K562 (cell line): ENCODE measurements around the gene PLXNB1. TPM values are rescaled to one million over a fixed set of nuclear protein-coding genes. Genes with fewer than 3 reads are reported as not detected.

Source experiments
- ARHGAP35 ChIP-seq: fragments of 450-650 bp; IDR thresholded peaks from 2 replicates; pipeline ENCODE4 v1.6.1; 2018; ENCODE audit not compliant: partially characterized antibody
- ARNT ChIP-seq, 2 experiments: fragments of 450-650 bp; IDR thresholded peaks; 2 replicates each; pipeline ENCODE4 v1.6.1; 2016; ENCODE audit warnings: mild to moderate bottlenecking in 1 of 2
- ATF1 ChIP-seq, 2 experiments: fragments of 450-650 bp in 1 of 2; IDR thresholded peaks; 2 replicates each; pipeline ENCODE4 v1.6.1; 2016; ENCODE audit warnings: missing compliant biosample characterization in 1 of 2, missing genetic modification characterization in 1 of 2
- ATF6 ChIP-seq: sonication (generic); formaldehyde crosslinking; IDR thresholded peaks from 2 replicates; pipeline ENCODE4 v1.4.0; 2020; ENCODE audit warnings: mild to moderate bottlenecking, missing genetic modification reagents
- BHLHE40 ChIP-seq: IDR thresholded peaks from 2 replicates; pipeline ENCODE4 v1.6.1; 2011; ENCODE audit warnings: low read length, improper control_type of control experiment
- ETV5 ChIP-seq: sonication (generic); formaldehyde crosslinking; IDR thresholded peaks from 2 replicates; pipeline ENCODE4 v1.4.0; 2020; ENCODE audit warnings: low read depth, mild to moderate bottlenecking, missing genetic modification reagents
- GATAD2A ChIP-seq: fragments of 450-650 bp; IDR thresholded peaks from 2 replicates; pipeline ENCODE4 v1.6.1; 2017
- KDM5B ChIP-seq: fragments of 200-600 bp; sonication (generic); IDR thresholded peaks from 2 replicates; pipeline ENCODE4 v1.6.1; 2012; ENCODE audit warnings: low read depth, mild to moderate bottlenecking, moderate library complexity, low read length, control low read depth, inconsistent platforms; ENCODE audit not compliant: insufficient replicate concordance
- NELFE ChIP-seq: IDR thresholded peaks from 2 replicates; pipeline ENCODE4 v1.6.1; 2011; ENCODE audit warnings: mild to moderate bottlenecking; ENCODE audit not compliant: insufficient read depth, insufficient read length
- NFYB ChIP-seq: IDR thresholded peaks from 2 replicates; pipeline ENCODE4 v1.6.1; 2011; ENCODE audit warnings: mild to moderate bottlenecking, moderate library complexity; ENCODE audit not compliant: insufficient read length; ENCODE audit errors: extremely low read depth
- PTBP1 ChIP-seq: fragments of 200-400 bp; formaldehyde crosslinking; IDR thresholded peaks from 2 replicates; pipeline ENCODE4 v1.6.1; 2017; ENCODE audit warnings: low read depth, low read length
- RUNX1 ChIP-seq: sonication (generic); IDR thresholded peaks from 2 replicates; pipeline ENCODE4 v1.6.1; 2016; ENCODE audit warnings: antibody characterized with exemption, low read depth
- TRIM24 ChIP-seq, 2 experiments: fragments of 450-650 bp; IDR thresholded peaks; 2 replicates each; pipeline ENCODE4 v1.6.1; 2016
- ZBED1 ChIP-seq: IDR thresholded peaks from 2 replicates; pipeline ENCODE4 v1.6.1; 2014
- ZNF146 ChIP-seq: IDR thresholded peaks from one replicate; pipeline ENCODE4 v1.6.1; 2018; ENCODE audit warnings: missing compliant biosample characterization; ENCODE audit not compliant: unreplicated experiment
- ZNF165 ChIP-seq: fragments of 250-450 bp; sonication (Bioruptor Pico); IDR thresholded peaks from 2 replicates; pipeline ENCODE4 v1.4.0; 2020; ENCODE audit warnings: borderline replicate concordance
- ZNF445 ChIP-seq: fragments of 250-450 bp; sonication (Bioruptor Pico); IDR thresholded peaks from 2 replicates; pipeline ENCODE4 v1.4.0; 2020; ENCODE audit warnings: low read depth, mild to moderate bottlenecking, moderate library complexity
- ZNF764 ChIP-seq: fragments of 250-450 bp; sonication (Bioruptor Pico); IDR thresholded peaks from 2 replicates; pipeline ENCODE4 v1.4.0; 2020; ENCODE audit warnings: low read depth, mild to moderate bottlenecking, moderate library complexity
- ZSCAN29 ChIP-seq: fragments of 450-650 bp; IDR thresholded peaks from 2 replicates; pipeline ENCODE4 v1.6.1; 2017
- ZSCAN32 ChIP-seq: fragments of 450-650 bp; formaldehyde crosslinking; IDR thresholded peaks from 2 replicates; pipeline ENCODE4 v1.4.0; 2020; ENCODE audit warnings: mild to moderate bottlenecking, moderate library complexity
- polyA plus RNA-seq, 8 experiments: library from polyadenylated mRNA; depleted of rRNA in 4 of 8; stranded (reverse) in 5 of 8; unstranded in 3 of 8; fragments of >200 nt; fragmentation: Nextera tagmentation in 2 of 8; fragmentation: Illumina TruSeq in 1 of 8; extraction: Ambion mirVana in 2 of 8; extraction: Trizol in 1 of 8; gene quantifications; 2 replicates each; pipeline versions ENCODE4 v1.2.1 to v1.2.3, GENCODE V29; 2011 to 2014; ENCODE audit warnings: inconsistent platforms in 1 of 8, missing spikeins in 1 of 8
- total RNA-seq, 7 experiments: library from RNA; depleted of rRNA in 6 of 7; stranded (reverse); fragments of >200 nt in 6 of 7; fragmentation: Illumina TruSeq in 2 of 7; extraction: Trizol in 2 of 7; gene quantifications; 2 replicates each; pipeline versions ENCODE4 v1.2.1 to v1.2.3, GENCODE V29; 2011 to 2021; ENCODE audit warnings: low replicate concordance in 1 of 7
- TF ChIP-seq, protein P1 (sequence below): fragments of 450-650 bp; IDR thresholded peaks from 2 replicates; pipeline ENCODE4 v1.7.0; 2016; ENCODE audit warnings: borderline replicate concordance
- TF ChIP-seq, protein P2 (sequence below), 2 experiments: fragments of 200-800 bp in 1 of 2; sonication (Bioruptor generic) in 1 of 2; sonication (generic) in 1 of 2; formaldehyde crosslinking in 1 of 2; IDR thresholded peaks in 1 of 2; conservative IDR thresholded peaks in 1 of 2; 2 replicates each; pipeline versions ENCODE4 v1.5.0 to v1.6.1; 2016 to 2020; ENCODE audit warnings: missing compliant biosample characterization in 1 of 2, missing genetic modification characterization in 1 of 2, missing genetic modification reagents in 1 of 2

Gene PLXNB1
- total and polyA plus RNA-seq, 9 of the 15 experiments (the other 6 are each of a cell fraction or from before 2014, with no cell fraction given) = 0.17 to 17.4 (median 6.0) TPM

- TF ChIP-seq ETV5 = peak; percentile 84; the same call in 1 of the 2 replicates
- peak; percentile 68 for TF ChIP-seq NFYB
- no peak for TF ChIP-seq ARNT (IDR thresholded peaks at IDR 0.05)
- 0 out of 2 replicates have a peak, but pooled peaks have one; percentile 38 for TF ChIP-seq ZNF165 (CRISPR knock-in tag)
- TF ChIP-seq ZSCAN32 (CRISPR knock-in tag) = no peak
- TF ChIP-seq, protein P1, sequence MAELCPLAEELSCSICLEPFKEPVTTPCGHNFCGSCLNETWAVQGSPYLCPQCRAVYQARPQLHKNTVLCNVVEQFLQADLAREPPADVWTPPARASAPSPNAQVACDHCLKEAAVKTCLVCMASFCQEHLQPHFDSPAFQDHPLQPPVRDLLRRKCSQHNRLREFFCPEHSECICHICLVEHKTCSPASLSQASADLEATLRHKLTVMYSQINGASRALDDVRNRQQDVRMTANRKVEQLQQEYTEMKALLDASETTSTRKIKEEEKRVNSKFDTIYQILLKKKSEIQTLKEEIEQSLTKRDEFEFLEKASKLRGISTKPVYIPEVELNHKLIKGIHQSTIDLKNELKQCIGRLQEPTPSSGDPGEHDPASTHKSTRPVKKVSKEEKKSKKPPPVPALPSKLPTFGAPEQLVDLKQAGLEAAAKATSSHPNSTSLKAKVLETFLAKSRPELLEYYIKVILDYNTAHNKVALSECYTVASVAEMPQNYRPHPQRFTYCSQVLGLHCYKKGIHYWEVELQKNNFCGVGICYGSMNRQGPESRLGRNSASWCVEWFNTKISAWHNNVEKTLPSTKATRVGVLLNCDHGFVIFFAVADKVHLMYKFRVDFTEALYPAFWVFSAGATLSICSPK = no peak
- no peak for TF ChIP-seq ATF6 (CRISPR knock-in tag)
- TF ChIP-seq, protein P2, sequence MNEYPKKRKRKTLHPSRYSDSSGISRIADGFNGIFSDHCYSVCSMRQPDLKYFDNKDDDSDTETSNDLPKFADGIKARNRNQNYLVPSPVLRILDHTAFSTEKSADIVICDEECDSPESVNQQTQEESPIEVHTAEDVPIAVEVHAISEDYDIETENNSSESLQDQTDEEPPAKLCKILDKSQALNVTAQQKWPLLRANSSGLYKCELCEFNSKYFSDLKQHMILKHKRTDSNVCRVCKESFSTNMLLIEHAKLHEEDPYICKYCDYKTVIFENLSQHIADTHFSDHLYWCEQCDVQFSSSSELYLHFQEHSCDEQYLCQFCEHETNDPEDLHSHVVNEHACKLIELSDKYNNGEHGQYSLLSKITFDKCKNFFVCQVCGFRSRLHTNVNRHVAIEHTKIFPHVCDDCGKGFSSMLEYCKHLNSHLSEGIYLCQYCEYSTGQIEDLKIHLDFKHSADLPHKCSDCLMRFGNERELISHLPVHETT (CRISPR knock-in tag; conservative IDR thresholded peaks at IDR 0.05 in 1 of 2, IDR thresholded peaks at IDR 0.05 in 1 of 2) = peak in 1 of 2 experiments; percentile 78; a peak in 2 of 4 replicates
- no peak for TF ChIP-seq NELFE
- TF ChIP-seq ARHGAP35 = no peak
- no peak for TF ChIP-seq ZBED1
- TF ChIP-seq ZNF445 = no peak
- no peak for TF ChIP-seq TRIM24 (IDR thresholded peaks at IDR 0.05)
- TF ChIP-seq BHLHE40 = no peak
- TF ChIP-seq ZNF146 (CRISPR knock-in tag) = no peak
- TF ChIP-seq RUNX1 = no peak
- TF ChIP-seq GATAD2A = no peak
- peak; percentile 62 for TF ChIP-seq KDM5B
- TF ChIP-seq ATF1 (CRISPR knock-in tag; IDR thresholded peaks at IDR 0.05) = no peak
- peak; percentile 94 for TF ChIP-seq ATF1 (tag; IDR thresholded peaks at IDR 0.05)
- no peak for TF ChIP-seq ZSCAN29
- no peak for TF ChIP-seq ZNF764
- no peak for TF ChIP-seq PTBP1
These were observed 10.1 kb upstream of the PLXNB1 start, which contains the start of the genes CCDC51 and TMA7 (continued) for GRCh38 chr3:48439820-48440589.
